HG03342 (cell line): Measurements from ENCODE around the gene EPHA6.

Experiments used
- ATAC-seq: cut with Tn5 transposase; IDR thresholded peaks from one replicate; pipeline ENCODE4 v1.9.1; 2021; ENCODE audit warnings: mild to moderate bottlenecking, moderate library complexity; ENCODE audit not compliant: unreplicated experiment

The EPHA6 gene

DNA sequence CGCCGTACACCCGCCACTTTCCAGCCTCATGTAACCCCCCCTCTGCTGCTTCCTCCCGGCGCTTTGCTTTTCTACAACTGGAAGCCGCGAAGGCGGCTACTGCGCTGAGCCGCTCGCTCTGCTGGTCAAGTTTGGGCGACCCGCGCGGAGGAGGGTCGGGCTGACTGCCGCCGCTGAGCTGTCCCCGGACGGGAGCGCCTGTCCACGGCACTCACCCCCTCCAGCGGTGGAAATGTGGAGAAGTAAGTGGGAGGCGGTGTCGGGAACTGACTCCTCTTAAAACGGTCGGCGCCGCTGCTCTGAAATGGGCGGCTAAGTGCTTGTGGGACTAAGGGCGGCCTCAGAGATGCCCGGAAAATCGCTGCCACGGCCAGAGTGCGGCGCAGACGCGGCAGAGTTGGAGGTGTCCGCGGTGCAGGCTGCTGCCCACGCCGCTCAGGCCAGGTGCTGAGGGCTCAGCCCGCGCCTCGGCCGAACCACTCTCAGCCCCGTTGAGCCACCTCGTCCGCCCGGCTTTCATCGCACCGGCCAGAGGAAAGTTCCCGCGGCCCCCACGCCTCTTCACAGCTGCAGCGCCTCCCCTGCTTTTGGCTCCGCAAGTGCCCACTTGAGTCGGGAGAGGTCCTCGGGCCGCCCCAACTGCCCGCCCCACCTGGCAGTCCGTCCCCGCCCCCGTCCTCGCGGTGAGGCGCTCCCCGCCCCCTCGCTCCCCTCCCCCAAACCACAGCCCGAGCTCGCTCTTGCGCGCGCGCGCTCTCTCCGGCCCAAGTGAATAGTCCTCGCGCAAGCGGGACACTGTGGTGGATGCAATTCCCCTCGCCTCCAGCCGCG lies at the start of gene EPHA6:
Gene EPHA6 (plus strand): TSS at position 775 of the 831 bp plus-strand sequence.
- ATAC-seq, result peak; percentile 14

DNA sequence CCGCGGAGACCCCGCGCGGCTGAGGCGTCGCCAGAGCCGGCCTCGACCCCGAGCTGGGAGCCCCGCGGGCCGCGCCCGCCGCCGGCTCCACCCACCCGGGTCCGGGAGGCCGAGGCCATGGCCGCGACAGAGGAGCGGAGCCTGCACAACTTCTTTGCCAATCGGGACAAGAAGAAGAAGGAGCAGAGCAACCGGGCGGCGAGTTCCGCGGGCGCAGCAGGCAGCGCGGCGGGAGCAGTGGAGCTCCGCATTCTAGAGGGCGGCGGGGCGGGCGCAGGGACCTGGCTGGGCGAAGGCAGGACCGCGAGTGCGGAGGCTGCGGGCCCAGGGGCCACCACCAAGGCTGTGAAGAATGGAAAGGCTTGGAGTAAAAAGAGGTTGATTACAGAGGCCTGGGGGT lies 37.6 kb upstream of the EPHA6 start:
- no peak for ATAC-seq

DNA sequence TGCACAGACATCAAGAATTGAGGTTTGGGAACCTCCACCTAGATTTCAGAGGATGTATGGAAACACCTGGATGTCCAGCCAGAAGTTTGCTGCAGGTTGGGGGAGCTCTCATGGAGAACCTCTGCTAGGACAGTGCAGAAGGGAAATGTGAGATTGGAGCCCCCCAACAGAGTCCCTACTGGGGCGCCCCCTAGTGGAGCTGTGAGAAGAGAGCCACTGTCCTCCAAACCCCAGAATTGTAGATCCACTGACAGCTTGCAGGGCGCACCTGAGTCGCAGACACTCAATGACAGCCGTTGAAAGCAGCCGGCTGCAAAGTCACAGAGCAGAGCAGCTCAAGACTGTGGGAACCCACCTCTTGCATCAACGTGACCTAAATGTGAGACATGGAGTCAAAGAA lies 34.6 kb upstream of the EPHA6 start:
- ATAC-seq, result no peak

DNA sequence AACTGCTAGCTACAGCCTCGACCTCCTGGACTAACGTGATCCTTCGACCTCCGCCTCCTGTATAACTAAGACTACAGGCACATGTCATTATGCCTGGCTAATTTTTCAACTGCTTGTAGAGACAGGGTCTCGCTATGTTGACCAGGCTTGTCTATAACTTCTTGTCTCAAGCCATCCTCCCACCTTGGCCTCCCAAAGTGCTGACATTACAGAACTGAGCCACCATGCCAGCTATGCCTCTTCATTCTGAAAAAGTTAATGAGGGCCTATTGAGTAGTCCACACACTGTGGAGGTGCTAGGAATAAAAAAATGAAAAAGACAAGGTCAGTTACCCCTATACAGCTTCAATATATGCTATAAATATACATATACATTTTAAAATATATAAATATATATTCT lies 18.3 kb upstream of the EPHA6 start:
- no peak for ATAC-seq

DNA sequence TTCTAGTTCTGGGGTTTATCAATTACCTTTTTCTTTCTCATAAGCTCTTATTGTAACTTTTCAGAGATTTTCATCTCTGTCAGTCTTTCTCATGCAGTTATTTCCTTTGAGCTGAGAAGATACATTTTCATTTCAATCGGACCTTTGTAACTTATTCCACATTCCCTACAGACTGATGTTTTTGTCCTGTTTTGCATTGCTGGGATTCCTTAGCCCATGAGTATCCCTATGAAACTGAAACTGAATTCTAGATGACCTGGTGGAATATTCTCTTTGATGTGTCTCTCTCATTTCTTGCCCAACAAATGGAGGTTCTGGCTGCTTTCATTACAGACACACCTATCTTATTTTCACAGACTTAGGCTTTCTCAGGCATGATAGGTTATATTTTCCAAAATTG lies 10.5 kb upstream of the EPHA6 start:
- ATAC-seq, result no peak

DNA sequence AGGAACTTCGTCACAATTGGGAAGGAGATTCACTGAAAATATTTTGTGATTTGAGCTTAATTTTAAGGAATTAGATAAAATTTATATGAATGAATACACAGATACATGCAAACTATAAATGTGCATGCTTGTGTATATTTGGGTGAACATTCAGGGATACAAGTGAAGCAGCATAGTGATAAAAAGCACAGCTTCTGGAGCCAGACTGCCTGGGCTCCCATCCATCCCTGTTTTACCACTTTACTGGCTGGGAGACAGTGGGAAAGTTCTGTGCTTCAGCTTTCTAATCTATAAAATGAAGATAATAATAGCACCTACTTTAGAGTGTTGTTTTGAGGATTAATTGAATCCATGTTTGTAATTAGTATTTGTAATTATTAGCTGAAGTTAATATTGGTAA lies 8.1 kb upstream of the EPHA6 start:
- no peak for ATAC-seq

DNA sequence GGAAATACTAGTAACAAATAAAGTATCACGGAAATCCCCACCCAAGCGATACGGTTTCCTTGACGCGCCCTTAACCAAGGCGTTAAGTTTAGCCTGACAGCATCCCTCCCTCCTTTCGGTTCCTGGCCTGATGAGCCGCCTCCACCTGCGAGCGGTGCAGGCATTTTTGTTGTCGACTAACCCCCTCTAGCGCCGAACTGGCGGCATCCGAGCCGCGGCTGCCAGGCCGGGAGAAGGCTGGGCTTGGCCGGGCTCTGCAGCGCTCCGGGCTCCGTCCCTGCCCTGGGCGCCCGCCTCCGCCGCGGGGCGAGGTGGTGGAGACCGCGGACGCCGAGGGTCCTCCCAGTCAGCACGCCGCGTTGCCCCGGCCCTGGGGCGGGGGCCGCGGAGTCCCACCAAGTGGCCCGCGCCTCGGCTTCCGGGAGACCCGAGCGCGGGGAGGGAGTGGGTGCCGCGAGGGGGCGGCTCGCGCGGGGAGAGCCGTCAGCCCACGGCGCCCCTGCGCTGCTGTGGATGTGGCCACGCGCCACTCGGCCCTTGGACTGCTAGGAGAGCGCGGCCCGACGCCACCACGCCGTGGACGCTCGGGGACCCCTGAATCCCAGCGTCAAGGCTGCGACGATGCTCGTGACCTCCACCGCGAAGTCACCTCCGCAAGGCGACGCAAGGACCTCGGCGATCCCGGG lies 1.1 kb upstream of the EPHA6 start:
- peak; percentile 98 for ATAC-seq

DNA sequence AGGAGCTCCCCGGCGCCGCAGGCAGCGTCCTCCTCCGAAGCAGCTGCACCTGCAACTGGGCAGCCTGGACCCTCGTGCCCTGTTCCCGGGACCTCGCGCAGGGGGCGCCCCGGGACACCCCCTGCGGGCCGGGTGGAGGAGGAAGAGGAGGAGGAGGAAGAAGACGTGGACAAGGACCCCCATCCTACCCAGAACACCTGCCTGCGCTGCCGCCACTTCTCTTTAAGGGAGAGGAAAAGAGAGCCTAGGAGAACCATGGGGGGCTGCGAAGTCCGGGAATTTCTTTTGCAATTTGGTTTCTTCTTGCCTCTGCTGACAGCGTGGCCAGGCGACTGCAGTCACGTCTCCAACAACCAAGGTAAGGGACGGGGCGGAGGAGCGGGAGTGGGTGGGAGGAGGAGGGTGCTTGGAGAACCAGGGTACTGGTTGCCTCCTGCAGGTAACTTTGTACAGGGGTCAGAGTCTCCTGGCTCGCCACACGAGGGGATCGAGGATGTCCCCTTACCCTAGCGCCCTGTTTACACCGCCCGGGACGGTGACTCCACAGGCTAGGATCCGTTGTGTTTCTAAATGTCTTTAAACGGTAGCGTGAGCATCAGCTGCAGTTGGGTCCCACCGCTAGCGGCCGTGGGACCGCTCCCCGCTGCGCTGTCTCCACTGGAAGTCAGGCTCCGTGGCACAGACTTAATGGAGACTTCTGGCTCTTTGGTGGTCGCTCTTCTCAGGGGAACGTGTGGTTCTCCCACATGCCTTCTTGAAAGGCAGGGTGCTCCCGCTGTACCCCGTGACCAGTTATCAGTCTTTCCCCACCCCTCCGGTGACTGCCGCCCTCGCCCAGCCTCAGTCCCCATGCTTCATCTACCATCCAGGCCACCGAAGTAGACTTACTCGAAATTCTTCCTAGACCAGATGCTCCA lies 515 bp downstream of the EPHA6 start:
- ATAC-seq, result no peak

DNA sequence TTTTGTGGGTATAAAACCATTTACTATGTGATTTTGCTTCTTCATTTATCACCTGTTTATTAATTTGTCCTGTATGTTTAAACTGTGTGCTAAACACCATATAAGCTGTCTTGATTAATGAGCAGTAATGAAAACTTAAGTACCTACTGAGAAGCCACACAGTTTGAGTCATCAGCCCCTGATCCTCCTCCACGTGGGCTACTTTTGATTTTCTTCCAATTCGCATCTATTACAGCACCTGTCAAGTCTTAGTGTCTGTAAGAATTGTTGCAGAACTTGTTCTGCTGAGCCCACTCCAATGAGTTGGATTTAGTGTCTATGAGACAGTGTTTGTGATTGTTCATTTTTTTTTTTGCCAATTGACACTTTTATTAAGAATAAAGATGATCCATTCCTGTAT lies 16.8 kb downstream of the EPHA6 start:
- ATAC-seq, result no peak

DNA sequence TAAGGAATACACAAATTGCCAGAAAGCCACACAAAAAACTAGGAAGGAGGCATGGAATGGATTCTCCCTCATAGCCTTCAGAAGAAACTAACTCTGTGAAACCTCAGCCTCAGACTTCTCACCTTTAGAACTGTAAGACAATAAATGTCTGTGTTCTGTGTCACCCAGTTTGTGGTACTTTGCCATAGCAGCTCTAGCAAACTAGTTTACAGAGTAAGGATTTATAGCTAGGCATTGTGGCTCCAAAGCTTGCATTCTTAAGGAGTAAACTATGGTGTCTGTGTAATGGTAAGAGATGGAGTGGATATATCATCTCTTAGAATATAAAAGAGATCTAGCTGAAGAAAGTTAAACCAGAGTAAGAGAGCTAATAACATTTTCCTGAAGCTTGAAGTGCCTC lies 18.9 kb downstream of the EPHA6 start:
- ATAC-seq, result no peak

DNA sequence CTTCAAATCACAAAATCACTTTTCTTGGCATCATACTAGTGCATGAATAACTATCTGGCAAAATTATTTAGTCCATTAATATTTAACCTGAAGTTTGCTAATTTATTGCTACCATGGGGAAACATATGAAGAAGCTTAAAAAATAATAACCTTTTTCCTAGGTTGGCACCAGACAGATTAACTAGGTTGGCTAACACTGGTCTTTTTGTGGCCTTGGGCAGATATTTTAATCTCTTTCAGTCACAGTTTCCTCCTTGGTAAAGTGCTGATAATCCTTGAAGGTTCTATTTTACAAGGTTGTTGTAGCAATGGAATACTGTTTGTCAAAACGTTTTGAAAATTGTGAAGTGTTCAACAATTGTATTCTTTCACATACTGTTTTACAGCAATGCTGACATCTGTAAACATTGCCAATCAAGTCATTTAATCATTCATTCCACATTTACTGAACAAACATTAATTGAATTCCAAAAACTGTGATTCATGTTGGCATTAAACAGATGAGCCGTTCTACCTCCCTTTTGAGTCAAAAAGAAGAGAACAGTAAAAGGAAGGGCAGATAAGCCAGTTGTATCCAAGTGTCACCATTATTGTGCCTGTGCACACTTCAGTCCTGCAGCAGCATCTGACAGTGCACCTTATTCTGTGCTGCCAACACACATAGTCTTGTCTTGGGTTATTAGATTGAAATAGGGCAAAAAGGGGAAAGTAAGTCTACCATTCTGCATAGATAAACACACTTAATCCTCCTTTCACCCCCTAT lies 21.9 kb downstream of the EPHA6 start:
- ATAC-seq, result no peak

DNA sequence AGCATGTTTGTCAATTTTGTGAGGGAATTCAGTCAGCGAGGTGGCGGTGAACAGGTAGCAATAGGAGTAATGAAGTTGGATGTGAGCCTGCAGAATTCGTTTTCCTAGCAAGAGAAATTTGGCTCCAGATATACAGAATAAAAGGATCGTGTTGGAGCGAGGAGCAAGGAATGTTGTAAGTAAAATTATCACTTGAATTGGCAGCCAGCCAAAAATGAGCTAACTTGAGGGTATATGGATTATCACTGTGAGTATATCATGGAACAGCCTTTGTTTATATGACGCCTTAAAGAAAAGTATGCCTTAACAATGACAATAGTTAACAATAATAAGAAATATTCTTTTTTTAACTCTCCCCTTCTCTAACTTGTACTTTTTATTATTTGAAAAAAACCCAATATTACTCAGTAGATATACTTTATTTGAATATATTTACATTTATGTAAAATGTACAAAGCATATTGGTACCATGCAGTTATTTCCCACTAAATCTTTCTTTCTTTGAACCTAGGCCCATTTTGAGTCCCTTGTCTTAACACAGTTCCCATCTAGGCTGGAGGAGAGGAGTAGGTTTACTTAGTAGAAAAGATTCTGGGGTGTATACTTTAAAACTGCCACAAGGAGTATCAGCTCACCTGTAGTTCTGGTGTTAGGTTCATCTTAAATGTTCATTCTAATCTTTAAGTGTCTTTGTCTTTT lies 29.3 kb downstream of the EPHA6 start:
- ATAC-seq, result no peak

DNA sequence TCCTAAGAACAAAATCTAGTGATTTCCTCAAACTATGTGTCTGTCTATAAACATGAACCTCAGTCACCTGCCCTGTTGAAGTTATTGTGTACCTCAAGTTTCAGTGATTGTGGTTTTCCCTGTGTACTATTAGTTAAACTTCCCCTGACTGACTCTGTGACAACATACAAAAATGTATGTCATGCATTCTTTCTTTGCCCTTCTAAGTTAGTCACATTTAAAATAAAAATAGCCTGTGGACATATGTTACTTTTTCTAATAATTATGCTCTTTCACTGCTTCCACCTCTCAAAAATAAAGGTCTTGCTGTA lies 29.8 kb downstream of the EPHA6 start:
- no peak for ATAC-seq

DNA sequence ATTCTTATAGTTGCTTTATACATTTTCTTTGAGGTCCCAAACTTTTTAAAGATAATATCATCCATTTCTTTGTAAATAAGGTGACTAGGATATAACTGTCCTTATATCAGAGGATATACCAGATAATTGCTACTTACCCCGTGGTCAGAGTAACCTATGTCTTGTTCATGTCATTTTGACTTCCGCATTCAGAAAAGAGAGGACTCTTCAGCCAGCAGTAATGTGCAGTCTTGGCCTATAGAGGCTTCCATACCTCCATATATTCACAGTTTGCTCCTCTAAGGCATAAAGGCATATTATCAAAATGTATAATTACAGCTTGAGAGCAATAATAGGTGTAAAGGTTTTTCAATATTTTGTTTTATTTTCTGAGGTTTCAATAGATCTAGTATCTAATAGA lies 38.5 kb downstream of the EPHA6 start:
- ATAC-seq, result no peak

DNA sequence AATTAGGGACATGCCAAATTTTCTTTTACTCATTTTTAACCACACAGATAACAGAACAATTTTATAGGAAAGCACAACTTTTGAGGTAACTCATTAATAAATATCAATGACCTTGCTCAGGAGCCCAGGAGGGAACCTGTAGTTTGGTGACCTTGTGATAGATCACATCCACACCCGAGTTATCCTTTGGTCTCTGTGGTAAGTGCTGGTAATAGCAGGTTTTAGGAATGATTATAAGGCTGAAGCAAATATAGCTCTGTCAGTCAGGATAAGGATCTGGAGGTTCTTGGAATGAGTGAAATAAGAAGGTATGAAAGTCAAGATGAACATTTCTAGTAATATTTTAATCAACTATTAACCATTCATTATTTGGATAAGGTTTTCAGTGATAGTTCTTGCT lies 46.5 kb downstream of the EPHA6 start:
- no peak for ATAC-seq

DNA sequence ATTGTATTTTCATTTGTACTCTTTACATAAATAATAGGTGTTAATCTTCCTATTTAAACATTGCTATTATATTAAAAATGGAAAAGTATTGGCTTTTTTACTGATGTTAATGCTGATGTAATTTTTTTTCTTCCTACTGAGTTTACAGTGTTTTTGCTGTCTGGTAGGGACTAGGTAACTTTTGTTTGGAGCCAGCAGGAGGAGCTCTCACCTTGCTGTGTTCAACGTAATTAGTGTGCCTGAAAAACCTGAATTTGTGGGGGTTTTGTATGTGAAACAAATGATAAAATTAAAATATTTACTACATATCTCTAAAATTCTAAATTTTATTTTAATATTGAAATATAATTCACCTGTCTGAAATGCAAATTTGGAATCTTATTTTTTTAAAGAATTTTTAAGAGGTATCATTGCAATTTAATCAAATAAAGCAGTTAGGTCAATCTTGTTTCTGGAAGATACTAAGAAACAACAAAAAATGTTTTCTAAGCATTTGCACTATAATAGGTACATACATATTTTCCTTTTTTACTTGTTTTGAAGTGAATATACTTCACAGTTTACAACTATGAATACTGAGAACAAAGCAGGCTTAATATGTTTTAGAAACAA lies 48.8 kb downstream of the EPHA6 start:
- ATAC-seq, result peak; percentile 64

DNA sequence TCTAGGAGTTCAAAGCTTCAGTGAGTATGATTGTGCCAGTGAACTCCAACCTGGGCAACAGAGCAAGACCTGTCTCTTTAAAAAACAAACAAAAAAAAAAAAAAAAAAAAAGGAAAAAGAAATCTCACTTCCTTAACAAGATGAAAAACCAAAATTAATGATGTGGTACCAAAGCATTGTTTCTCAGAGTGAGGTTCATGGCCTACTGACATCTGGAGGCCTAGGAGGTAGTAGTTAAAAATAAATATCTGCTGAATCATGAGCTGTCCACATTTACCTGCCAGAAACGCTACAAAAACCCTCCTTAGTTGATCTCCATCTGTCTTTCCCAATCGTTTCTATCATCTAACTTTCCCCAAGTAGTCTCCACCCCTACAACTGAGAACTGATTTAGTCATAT lies 51.2 kb downstream of the EPHA6 start:
- no peak for ATAC-seq

DNA sequence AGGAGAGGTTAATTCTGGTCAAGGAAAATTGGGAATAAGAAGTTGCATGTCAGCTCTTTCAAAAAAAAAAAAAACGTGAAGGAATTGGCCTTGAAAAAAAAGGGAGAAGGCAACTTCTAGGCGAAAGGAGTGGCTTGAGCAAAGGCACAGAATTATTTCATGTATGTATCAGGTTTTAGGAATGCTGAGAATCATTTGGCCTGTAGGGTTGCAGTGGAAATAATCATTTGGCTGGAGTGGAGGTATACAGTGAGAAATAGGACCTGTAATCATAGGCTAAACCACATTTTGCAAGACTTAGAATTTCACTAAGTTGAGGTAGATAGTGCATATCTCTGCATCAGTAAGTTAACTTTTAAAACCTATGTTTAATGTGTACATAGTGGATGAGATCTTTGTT lies 54.9 kb downstream of the EPHA6 start:
- ATAC-seq, result no peak

DNA sequence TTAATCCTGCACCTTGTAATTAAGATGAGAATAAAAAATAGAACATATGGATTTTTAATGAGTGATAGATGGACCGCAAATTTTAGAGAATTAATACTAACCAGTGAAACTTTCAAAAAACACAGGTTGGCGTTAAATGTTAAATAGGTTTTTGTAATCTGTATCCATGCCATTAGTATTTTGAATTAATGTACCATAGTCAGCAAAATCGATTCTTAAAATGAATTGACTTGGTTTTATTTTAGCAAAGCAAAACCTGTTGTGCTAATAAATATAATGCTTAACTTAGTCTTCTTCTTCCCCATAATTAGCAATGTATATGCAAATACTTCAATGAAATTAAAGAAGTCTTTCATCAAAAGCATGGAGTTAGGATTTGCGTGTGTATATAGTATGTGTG lies 63.1 kb downstream of the EPHA6 start:
- ATAC-seq, result no peak

DNA sequence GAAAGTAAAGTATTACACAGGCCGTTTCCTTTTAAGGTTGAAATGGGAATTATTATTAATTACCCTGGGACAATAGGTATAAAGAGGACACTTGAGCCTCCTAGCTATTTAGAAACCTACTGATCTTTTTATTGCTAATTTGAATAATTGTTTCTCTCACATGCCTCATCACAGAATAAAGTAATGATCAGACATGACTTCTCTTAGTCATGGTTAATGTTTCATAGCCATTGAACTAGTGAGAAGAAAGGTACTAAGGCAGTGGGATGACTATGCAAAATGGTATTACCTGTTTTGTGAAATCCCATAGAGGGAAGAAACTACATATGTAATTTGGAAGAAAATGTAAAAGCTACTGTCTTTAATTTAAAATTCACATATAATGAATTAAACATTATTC lies 85.6 kb downstream of the EPHA6 start:
- no peak for ATAC-seq
